ENCODE data around the gene XYLT1.
A peak's percentile ranks its signal among the peaks of the same experiment; 100 is the strongest.

XYLT1 gene

GRCh38 chr16:17371299-17371698 is 99.5 kb downstream of the XYLT1 start:
- no peak for DNase-seq (ENCODE audit: low spot score)

DNA sequence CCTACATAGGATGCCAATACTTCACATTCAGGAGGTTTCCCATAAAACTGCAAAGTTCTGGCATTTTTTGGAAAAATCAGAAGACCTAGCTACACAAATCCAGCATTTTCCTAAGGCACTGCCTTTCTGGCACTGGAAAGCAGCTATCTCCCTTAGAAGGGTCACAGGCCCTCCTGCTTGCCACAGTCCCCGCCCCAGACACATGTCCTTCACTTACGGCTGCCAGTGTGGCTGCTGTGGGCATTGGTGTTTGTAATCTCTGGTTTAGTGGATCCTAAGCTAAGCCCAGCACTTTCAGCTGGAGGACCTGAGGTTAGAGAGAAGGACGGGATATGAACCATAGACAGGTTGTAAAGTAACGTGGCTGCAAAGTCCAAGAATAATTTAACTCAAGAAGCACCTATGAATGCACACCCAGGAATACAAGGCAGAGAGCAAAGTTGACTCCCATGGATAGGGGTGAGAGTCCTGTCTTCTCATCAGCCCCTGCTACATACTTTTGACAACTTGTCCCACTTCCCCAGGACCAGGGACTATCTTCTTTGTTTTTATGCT is 100.0 kb downstream of the XYLT1 start:
- DNase-seq (ENCODE audit: low spot score), result no peak

GRCh38 chr16:17370223-17370707 is 100.5 kb downstream of the XYLT1 start:
- no peak for DNase-seq (ENCODE audit: low spot score)

- DNase-seq (ENCODE audit: low spot score), result no peak
Observed at GRCh38 chr16:17369421-17370222, 101.1 kb downstream of the XYLT1 start.

DNA sequence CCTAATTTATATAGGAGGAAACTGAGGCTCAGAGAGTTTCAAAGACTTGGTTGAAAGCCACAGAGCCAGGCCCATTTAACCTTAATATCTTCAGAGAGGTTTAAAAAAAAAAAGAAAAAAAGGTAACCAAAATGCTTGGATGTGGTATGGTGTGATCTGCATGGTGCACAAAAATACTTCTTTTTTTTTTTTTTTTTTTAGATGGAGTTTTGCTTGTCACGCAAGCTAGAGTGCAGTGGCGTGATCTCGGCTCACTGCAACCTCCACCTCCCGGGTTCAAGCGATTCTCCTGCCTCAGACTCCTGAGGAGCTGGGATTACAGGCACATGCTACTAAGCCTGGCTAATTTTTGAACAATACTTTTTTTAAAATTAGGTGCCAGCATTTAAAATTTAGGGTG is 101.8 kb downstream of the XYLT1 start:
- no peak for DNase-seq (ENCODE audit: low spot score)

DNA sequence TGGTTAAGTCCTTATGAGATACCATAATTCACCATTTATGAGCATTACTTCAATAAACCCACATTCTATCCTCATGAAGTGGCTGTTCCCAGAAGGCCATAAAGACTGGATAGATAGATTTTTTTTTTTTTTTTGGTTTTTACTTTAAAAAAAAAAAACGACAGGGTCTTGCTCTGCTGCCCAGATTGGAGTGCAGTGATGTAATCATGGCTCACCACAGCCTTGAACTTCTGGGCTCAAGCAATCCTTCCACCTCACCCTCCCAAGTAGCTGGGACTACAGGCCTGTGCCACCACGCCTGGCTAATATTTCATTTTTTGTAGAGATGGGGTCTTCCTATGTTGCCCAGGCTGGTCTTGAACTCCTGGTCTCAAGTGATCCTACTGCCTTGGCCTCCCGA is 102.3 kb downstream of the XYLT1 start:
- DNase-seq (ENCODE audit: low spot score), result no peak

GRCh38 chr16:17367923-17368322 is 102.8 kb downstream of the XYLT1 start:
- no peak for DNase-seq (ENCODE audit: low spot score)

DNA sequence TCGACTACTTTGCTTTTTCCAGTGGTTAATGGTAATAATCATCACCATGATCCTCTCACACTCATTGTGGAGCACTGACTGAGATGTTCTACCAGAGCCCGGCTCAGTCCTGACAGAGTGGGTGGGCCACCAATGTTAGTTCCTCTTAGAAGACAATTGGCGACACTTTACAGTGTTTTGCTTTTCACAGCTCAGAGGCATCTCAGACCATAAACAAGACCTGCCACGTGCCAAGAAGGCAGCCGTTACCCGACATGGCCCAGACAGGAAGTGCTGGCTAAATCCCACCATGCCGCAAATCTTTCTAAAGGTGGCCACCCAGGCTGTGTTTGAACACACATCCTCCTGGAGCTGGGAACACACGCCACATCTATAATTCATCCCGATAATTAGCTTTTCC is 103.7 kb downstream of the XYLT1 start:
- DNase-seq (ENCODE audit: low spot score), result no peak

DNA sequence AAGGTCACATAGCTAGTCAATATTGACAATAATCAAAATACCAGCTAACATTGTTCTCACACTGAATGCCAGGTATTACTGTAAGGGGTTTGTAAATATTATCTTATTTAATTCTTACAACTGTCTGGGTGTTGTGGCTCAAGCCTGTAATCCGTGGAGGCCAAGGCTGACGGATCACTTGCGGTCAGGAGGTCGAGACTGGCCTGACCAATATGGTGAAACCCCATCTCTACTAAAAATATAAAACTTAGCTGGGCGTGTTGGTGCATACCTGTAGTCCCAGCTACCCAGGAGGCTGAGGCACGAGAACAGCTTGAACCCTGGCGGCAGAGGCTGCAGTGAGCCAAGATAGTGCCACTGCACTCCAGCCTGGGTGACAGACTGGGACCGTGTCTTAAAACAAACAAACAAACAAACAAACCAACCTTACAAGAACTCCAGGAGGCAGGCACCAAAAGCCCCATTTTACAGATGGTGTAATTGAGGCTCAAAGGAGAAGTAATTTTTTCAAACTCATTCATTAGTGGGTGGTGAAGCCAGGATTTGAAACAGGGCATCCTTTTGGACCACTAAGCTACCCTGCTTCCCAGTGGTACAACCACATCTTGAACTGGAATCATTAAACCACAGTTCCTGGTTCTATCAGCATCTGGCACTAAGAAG is 104.3 kb downstream of the XYLT1 start:
- no peak for DNase-seq (ENCODE audit: low spot score)

DNA sequence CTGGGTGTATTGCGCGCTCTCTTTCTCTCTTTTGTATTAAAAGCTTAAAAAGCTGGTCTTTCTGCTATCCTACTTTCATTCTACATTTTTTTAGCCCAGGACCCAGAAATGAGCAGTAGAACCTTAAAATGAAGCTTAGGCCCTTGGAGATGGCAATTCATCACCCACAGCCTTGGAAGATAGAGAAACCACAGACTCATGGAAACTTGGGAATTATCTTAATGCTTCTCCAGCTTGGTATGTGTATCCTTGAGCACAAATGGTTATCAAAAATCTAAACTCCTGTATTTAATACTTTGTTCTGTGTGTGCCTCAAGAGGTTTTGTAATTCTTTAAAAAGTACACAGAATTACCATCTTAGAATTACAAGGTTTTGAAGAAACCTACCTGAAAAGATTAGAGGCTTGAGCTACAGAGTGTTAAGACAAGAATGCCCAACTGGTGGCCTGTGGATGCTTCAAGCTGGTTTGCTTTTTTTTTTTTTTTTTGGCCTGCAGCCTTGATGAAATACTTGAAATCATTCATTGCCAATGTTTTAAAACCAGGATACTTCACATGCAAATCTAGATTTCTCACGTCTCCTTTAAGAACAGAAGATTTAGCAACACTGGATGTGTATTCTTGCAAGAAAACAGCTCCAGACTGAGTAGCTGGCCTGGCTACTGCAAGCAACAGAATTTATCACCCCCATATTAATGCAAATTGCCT is 105.0 kb downstream of the XYLT1 start:
- no peak for DNase-seq (ENCODE audit: low spot score)

DNA sequence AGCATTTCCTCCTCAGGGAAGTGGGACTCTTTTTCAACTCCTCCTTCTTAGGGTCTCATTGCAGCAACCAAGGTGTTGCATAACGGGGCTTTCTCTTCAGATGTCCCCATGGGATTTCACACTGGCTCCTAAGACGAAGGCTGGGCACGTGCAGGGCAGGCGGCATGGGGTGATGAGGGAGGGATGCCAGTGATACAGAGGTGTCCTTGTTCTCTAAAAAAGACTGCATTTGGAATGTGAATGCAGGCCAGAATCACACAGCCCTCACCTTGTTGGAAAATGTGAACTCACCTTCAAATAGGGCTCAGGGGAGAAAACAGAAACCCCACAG is 105.6 kb downstream of the XYLT1 start:
- DNase-seq (ENCODE audit: low spot score), result no peak

DNA sequence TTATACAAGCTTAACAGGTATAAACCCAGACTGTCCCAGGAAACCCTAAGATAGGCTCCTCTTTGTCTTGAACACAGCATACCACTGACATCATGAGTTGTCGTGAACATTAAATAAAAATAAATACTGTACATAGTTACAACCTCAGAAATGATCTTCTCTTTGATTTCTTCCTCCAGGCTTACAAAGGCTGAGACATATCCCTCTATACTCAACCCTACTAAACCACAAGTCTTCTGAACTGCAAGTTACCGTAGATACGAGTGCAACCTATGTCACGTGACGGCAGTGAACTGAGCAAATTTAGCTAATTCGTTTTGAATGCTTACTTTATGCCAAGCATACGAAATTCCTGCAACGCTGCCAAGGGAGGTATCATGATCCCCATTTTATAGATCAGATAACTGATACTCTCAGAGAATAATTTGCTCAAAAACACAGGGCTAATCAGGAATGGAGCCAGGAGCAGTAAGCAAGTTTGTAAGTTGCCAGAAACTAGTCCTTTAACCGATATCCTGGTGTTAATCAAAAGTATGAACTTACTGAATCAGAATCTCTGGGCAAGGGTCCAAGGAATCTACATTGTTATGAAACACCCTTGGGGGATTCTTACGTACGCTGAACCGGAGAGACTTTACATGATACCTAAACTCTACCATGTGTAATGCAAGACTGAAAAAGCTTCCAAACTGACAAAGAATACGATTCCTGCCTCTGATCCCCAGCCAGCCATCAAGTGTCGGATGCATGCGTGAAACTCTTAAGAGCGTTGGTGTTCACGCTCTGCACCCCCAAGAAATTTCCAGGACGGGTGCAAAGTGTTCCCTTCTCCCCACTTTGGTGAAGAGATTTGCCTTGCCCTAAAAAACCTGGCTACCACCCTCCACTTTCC is 106.2 kb downstream of the XYLT1 start:
- peak; percentile 34 for DNase-seq (ENCODE audit: low spot score)

DNA sequence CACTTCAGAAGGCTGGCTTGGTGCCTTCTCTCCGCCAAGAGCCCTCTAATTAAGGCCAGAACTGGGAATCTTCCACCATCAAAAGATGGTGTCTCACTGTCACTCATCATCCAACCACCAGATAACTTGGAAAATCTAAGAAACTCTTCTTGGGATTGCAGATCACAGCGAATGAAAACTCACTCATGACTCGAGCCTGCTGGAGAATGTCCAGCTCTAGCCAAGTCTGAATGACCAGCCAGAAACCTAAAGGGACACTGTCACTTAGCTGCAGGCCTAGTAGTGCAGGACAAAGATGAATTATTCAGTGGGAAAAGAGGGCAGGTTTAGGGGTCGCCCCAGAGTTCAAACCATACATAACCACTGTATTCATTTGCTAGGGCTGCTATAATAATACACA is 107.8 kb downstream of the XYLT1 start:
- no peak for DNase-seq (ENCODE audit: low spot score)

DNA sequence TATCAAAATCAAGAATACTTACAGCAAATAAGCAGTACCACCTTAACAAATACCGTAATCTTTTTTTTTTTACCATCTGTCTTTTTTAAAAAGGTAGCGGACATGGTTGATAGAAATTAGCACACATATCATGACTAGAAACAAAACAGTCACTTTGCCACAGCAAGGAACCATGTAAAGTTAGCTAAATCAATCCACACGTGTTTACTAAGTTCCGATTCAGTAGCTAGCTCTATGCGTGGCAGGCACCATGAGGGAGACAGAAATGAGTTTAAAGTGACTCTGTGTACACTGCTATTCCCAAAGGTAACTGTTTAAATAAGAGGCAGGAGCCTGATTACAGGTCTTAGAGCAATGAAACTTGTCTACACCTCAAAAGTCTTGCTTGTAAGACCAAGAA is 108.6 kb downstream of the XYLT1 start:
- DNase-seq (ENCODE audit: low spot score), result no peak

DNA sequence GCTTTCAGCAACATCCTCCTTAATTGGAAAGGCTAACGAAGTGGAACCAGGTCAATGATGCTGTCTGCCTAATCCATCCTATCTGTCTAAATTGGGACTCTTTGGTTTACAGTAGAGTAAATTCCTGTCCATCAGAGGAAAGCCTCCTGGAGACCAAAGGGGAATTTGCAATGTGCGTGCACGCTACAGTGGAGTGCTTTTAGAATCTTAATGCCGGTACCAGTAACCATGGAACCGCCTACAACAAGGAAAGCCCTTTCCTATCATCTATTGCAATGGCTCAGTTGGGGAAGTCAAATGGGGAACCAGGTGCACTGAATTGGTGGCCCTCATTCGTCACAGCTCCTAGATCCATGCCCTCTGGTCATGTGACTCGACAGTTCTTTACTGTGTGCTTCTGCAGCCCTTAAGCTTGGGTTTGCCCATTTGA is 110.1 kb downstream of the XYLT1 start:
- DNase-seq (ENCODE audit: low spot score), result no peak

GRCh38 chr16:17359788-17360390 is 110.9 kb downstream of the XYLT1 start:
- DNase-seq (ENCODE audit: low spot score), result peak; percentile 51

DNA sequence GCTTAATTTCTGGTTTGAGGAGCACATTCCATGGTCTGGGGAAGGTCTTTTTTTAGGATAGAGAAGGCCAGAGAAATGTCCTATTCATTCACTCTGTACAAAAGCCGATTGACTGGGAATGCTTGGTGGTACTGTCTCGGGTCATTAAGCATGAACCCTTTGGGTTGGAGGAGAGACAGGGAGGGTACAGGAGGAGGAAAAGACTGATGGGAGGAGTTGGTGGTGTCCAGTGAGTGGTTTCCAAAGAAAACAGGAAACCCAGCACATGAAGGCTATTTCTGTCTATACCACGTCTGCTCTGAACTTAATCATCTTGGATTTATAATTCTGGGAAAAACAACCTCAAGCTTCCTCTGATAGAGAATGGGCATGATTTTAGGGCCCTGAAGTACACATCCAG is 111.9 kb downstream of the XYLT1 start:
- DNase-seq (ENCODE audit: low spot score), result peak; percentile 49

GRCh38 chr16:17358355-17358754 is 112.4 kb downstream of the XYLT1 start:
- DNase-seq (ENCODE audit: low spot score), result no peak

- no peak for DNase-seq (ENCODE audit: low spot score)
Observed at GRCh38 chr16:17357307-17358062, 113.3 kb downstream of the XYLT1 start.

- peak; percentile 3 for DNase-seq (ENCODE audit: low spot score)
Observed at GRCh38 chr16:17356243-17356933, 114.4 kb downstream of the XYLT1 start.

All from kidney tubule cell (primary cell).